BE2C (cell line): ENCODE data around the gene RNF141.

Experiments used
- DNase-seq: peaks from one replicate; pipeline ENCODE4 v3.0.0-alpha.2; 2020
- H3K27me3 ChIP-seq: fragments of 250-450 bp; sonication (Bioruptor Pico); 2 replicates; pipeline ENCODE4 v1.5.1; 2020; ENCODE audit warnings: mild to moderate bottlenecking
- H3K36me3 ChIP-seq: fragments of 250-450 bp; sonication (Bioruptor Pico); 2 replicates; pipeline ENCODE4 v1.5.1; 2020; ENCODE audit warnings: mild to moderate bottlenecking
- H3K4me1 ChIP-seq: fragments of 250-450 bp; sonication (Bioruptor Pico); 2 replicates; pipeline ENCODE4 v1.5.1; 2020
- H3K4me3 ChIP-seq: 2 replicates; pipeline ENCODE4 v1.5.1; 2011; ENCODE audit warnings: low read depth, low read length
- H3K9me3 ChIP-seq: fragments of 250-450 bp; sonication (Bioruptor Pico); 2 replicates; pipeline ENCODE4 v1.5.1; 2020
- CTCF ChIP-seq: IDR thresholded peaks from 2 replicates; pipeline ENCODE4 v1.5.1; 2012; ENCODE audit warnings: mild to moderate bottlenecking, low read depth, low read length

The RNF141 gene

GRCh38 chr11:10499874-10500601 is 40.9 kb downstream of the RNF141 start:
- TF ChIP-seq CTCF, result no peak

GRCh38 chr11:10499452-10499851 is 41.5 kb downstream of the RNF141 start:
- no peak for TF ChIP-seq CTCF
- no peaks in the 10 kb centered on the region for H3K4me1 ChIP-seq
- no peak for DNase-seq
- no peaks in the 10 kb centered on the region for H3K27me3 ChIP-seq
- no peak overlapping the region for H3K4me3 ChIP-seq
- no peaks in the 10 kb centered on the region for H3K36me3 ChIP-seq
- no peaks in the 10 kb centered on the region for H3K9me3 ChIP-seq

More at GRCh38 chr11:10499874-10500601, 40.9 kb downstream of the RNF141 start:
- no peaks in the 10 kb centered on the region for H3K27me3 ChIP-seq
- DNase-seq, result no peak
- no peaks in the 10 kb centered on the region for H3K9me3 ChIP-seq
- no peaks in the 10 kb centered on the region for H3K4me1 ChIP-seq
- no peak overlapping the region for H3K4me3 ChIP-seq
- H3K36me3 ChIP-seq, result no peaks in the 10 kb centered on the region

GRCh38 chr11:10498426-10499250 is 42.3 kb downstream of the RNF141 start:
- Histone ChIP-seq H3K9me3 (no peaks in the 10 kb centered on the region), H3K4me1 (no peaks in the 10 kb centered on the region), H3K36me3 (no peaks in the 10 kb centered on the region), H3K27me3 (no peaks in the 10 kb centered on the region), H3K4me3 (no peak overlapping the region)
- DNase-seq, result no peak
- no peak for TF ChIP-seq CTCF

- DNase-seq, result no peak
Measured at GRCh38 chr11:10498022-10498400, 43.0 kb downstream of the RNF141 start.

GRCh38 chr11:10497371-10498021 is 43.5 kb downstream of the RNF141 start:
- no peaks in the 10 kb centered on the region for H3K36me3 ChIP-seq
- TF ChIP-seq CTCF, result no peak
- DNase-seq, result no peak
- H3K4me1 ChIP-seq, result no peaks in the 10 kb centered on the region
- no peaks in the 10 kb centered on the region for H3K27me3 ChIP-seq
- no peaks in the 10 kb centered on the region for H3K9me3 ChIP-seq
- no peak overlapping the region for H3K4me3 ChIP-seq

More at GRCh38 chr11:10498022-10498400, 43.0 kb downstream of the RNF141 start:
- H3K9me3 ChIP-seq, result no peaks in the 10 kb centered on the region
- no peaks in the 10 kb centered on the region for H3K27me3 ChIP-seq
- no peak for TF ChIP-seq CTCF
- H3K4me3 ChIP-seq, result no peak overlapping the region
- no peaks in the 10 kb centered on the region for H3K36me3 ChIP-seq
- no peaks in the 10 kb centered on the region for H3K4me1 ChIP-seq
